Measurements from ENCODE around the gene FGF14. TPM values are rescaled to one million over a fixed set of nuclear protein-coding genes. Genes with fewer than 3 reads are reported as not detected.

FGF14 gene
- 1 to 10 TPM; 1.3 to 3.7 TPM for total RNA-seq
- long read RNA-seq, partial matches to known transcripts = 4 of 4 reads
- long read RNA-seq, other reads (novel, unspliced or antisense) = 0 of 4 reads

- intact Hi-C loops (cut with DNase I) = loop anchor here in 1 of 2 donors (10.0 kb wide), 1 partner anchor 257 kb away; no protein-coding TSS in a partner anchor
- DNase-seq (no peak), ATAC-seq (no peak)
Measured at GRCh38 chr13:102401766-102402165, at the start of gene FGF14. Gene FGF14, minus strand, starts transcription at chr13:102402048.

- intact Hi-C loops (cut with DNase I) = no loop called here
- DNase-seq = no peak
- ATAC-seq = no peak
Measured at GRCh38 chr13:102443249-102443648, 41.4 kb upstream of the FGF14 start.

- DNase-seq = no peak
- intact Hi-C loops (cut with DNase I) = no loop called here
- no peak for ATAC-seq
Measured at GRCh38 chr13:102441085-102441484, 39.2 kb upstream of the FGF14 start.

GRCh38 chr13:102440259-102440936 lies 38.5 kb upstream of the FGF14 start:
- intact Hi-C loops (cut with DNase I) = no loop called here
- DNase-seq = no peak

GRCh38 chr13:102422690-102423089 lies 20.8 kb upstream of the FGF14 start:
- no peak for DNase-seq
- no peak for ATAC-seq
- intact Hi-C loops (cut with DNase I) = no loop called here

More at GRCh38 chr13:102440259-102440936, 38.5 kb upstream of the FGF14 start:
- ATAC-seq = no peak

- ATAC-seq (no peak), DNase-seq (no peak)
- intact Hi-C loops (cut with DNase I) = loop anchor here in 1 of 2 donors (10.0 kb wide), 1 partner anchor 261 kb away; no protein-coding TSS in a partner anchor
Measured at GRCh38 chr13:102405499-102406100, 3.8 kb upstream of the FGF14 start.

- intact Hi-C loops (cut with DNase I) = loop anchor here in 1 of 2 donors (10.0 kb wide), 1 partner anchor 257 kb away; no protein-coding TSS in a partner anchor
- DNase-seq (peak; percentile 47), ATAC-seq (peak; percentile 75 to 78)
Measured at GRCh38 chr13:102402290-102402689, 442 bp upstream of the FGF14 start.

- no peak for DNase-seq
- intact Hi-C loops (cut with DNase I) = loop anchor here in 1 of 2 donors (10.0 kb wide), 1 partner anchor 256 kb away; no protein-coding TSS in a partner anchor
- ATAC-seq = peak; percentile 4 to 21
Measured at GRCh38 chr13:102401265-102401664, 583 bp downstream of the FGF14 start.

- ATAC-seq (peak; percentile 54 to 76), DNase-seq (peak; percentile 43)
- intact Hi-C loops (cut with DNase I) = loop anchor here in 1 of 2 donors (10.0 kb wide), 1 partner anchor 256 kb away; no protein-coding TSS in a partner anchor
Measured at GRCh38 chr13:102400675-102401145, 1.1 kb downstream of the FGF14 start.

- ATAC-seq (peak; percentile 35 to 67), DNase-seq (peak; percentile 33)
- intact Hi-C loops (cut with DNase I) = loop anchor here in 1 of 2 donors (10.0 kb wide), 2 partner anchors 105 to 255 kb away; no protein-coding TSS in a partner anchor
Measured at GRCh38 chr13:102399791-102400674, 1.8 kb downstream of the FGF14 start.

GRCh38 chr13:102395939-102396338 lies 5.9 kb downstream of the FGF14 start:
- intact Hi-C loops (cut with DNase I) = loop anchor here in 1 of 2 donors (10.0 kb wide), 1 partner anchor 101 kb away; no protein-coding TSS in a partner anchor
- DNase-seq (no peak), ATAC-seq (no peak)

- no peak for DNase-seq
- intact Hi-C loops (cut with DNase I) = loop anchor here in 1 of 2 donors (10.0 kb wide), 1 partner anchor 100 kb away; no protein-coding TSS in a partner anchor
- ATAC-seq = no peak
Measured at GRCh38 chr13:102395174-102395573, 6.7 kb downstream of the FGF14 start.

GRCh38 chr13:102394158-102395053 lies 7.4 kb downstream of the FGF14 start:
- DNase-seq = peak; percentile 98
- intact Hi-C loops (cut with DNase I) = loop anchor here in 1 of 2 donors (10.0 kb wide), 1 partner anchor 100 kb away; no protein-coding TSS in a partner anchor

GRCh38 chr13:102392481-102393209 lies 9.2 kb downstream of the FGF14 start:
- intact Hi-C loops (cut with DNase I) = loop anchor here in 1 of 2 donors (10.0 kb wide), 1 partner anchor 98 kb away; no protein-coding TSS in a partner anchor
- ATAC-seq (no peak), DNase-seq (no peak)

More at GRCh38 chr13:102394158-102395053, 7.4 kb downstream of the FGF14 start:
- ATAC-seq = peak; percentile 96 to 97

- intact Hi-C loops (cut with DNase I) = no loop called here
- DNase-seq (no peak), ATAC-seq (no peak)
Measured at GRCh38 chr13:102386461-102386860, 15.4 kb downstream of the FGF14 start.

- ATAC-seq (no peak), DNase-seq (no peak)
- intact Hi-C loops (cut with DNase I) = no loop called here
Measured at GRCh38 chr13:102380012-102380411, 21.8 kb downstream of the FGF14 start.

GRCh38 chr13:102376318-102376717 lies 25.5 kb downstream of the FGF14 start:
- intact Hi-C loops (cut with DNase I) = no loop called here
- no peak for ATAC-seq

More at GRCh38 chr13:102376318-102376717, 25.5 kb downstream of the FGF14 start:
- no peak for DNase-seq
